ENCODE measurements around the gene PRLR.
A peak's percentile ranks its signal among the peaks of the same experiment; 100 is the strongest.
"Not testable (repeated sequence)": the region's sequence is repeated elsewhere in the genome, so short reads cannot be mapped to it uniquely, and the experiment has no call there.

PRLR gene

GRCh38 chr5:35042781-35043180 is 187.5 kb downstream of the PRLR start:
- no peak overlapping the region for H3K4me3 ChIP-seq (ENCODE audit: low read depth, low read length)

GRCh38 chr5:35041261-35041660 is 189.0 kb downstream of the PRLR start:
- no peak for TF ChIP-seq CTCF (IDR thresholded peaks at IDR 0.05; ENCODE audit: low read depth, low read length)
- in situ Hi-C loops (cut with HindIII; ENCODE audit: low sequenced_read_pairs): no loop called here
- H3K4me3 ChIP-seq (ENCODE audit: low read depth, low read length): no peak overlapping the region
- DNase-seq (ENCODE audit: low read depth, low spot score): peak; percentile 31

More at GRCh38 chr5:35042781-35043180, 187.5 kb downstream of the PRLR start:
- in situ Hi-C loops (cut with HindIII; ENCODE audit: low sequenced_read_pairs): no loop called here
- no peak for DNase-seq (ENCODE audit: low read depth, low spot score)
- no peak for TF ChIP-seq CTCF (IDR thresholded peaks at IDR 0.05; ENCODE audit: low read depth, low read length)

- no peak for TF ChIP-seq CTCF (IDR thresholded peaks at IDR 0.05; ENCODE audit: low read depth, low read length)
- DNase-seq (ENCODE audit: low read depth, low spot score): no peak
- in situ Hi-C loops (cut with HindIII; ENCODE audit: low sequenced_read_pairs): no loop called here
Measured at GRCh38 chr5:35038891-35039290, 191.4 kb downstream of the PRLR start.

GRCh38 chr5:35036536-35036935 is 193.8 kb downstream of the PRLR start:
- DNase-seq (ENCODE audit: low read depth, low spot score): no peak
- no peak for TF ChIP-seq CTCF (IDR thresholded peaks at IDR 0.05; ENCODE audit: low read depth, low read length)
- in situ Hi-C loops (cut with HindIII; ENCODE audit: low sequenced_read_pairs): no loop called here
- H3K4me3 ChIP-seq (ENCODE audit: low read depth, low read length): no peak overlapping the region

More at GRCh38 chr5:35038891-35039290, 191.4 kb downstream of the PRLR start:
- H3K4me3 ChIP-seq (ENCODE audit: low read depth, low read length): no peak overlapping the region

- DNase-seq (ENCODE audit: low read depth, low spot score); in situ Hi-C loops (cut with HindIII; ENCODE audit: low sequenced_read_pairs); H3K4me3 ChIP-seq (ENCODE audit: low read depth, low read length): not testable (repeated sequence)
Measured at GRCh38 chr5:35035929-35036328, 194.4 kb downstream of the PRLR start.

GRCh38 chr5:35035271-35035670 is 195.0 kb downstream of the PRLR start:
- in situ Hi-C loops (cut with HindIII; ENCODE audit: low sequenced_read_pairs): no loop called here
- H3K4me3 ChIP-seq (ENCODE audit: low read depth, low read length): no peak overlapping the region
- no peak for DNase-seq (ENCODE audit: low read depth, low spot score)
- TF ChIP-seq CTCF (IDR thresholded peaks at IDR 0.05; ENCODE audit: low read depth, low read length): no peak

GRCh38 chr5:35032356-35032755 is 197.9 kb downstream of the PRLR start:
- DNase-seq (ENCODE audit: low read depth, low spot score): no peak
- no peak for TF ChIP-seq CTCF (IDR thresholded peaks at IDR 0.05; ENCODE audit: low read depth, low read length)
- in situ Hi-C loops (cut with HindIII; ENCODE audit: low sequenced_read_pairs): no loop called here
- no peak overlapping the region for H3K4me3 ChIP-seq (ENCODE audit: low read depth, low read length)

Data from astrocyte of the spinal cord (primary cell).